HG02943 (cell line): ENCODE measurements around the gene BACH2.

Experiments
- ATAC-seq: cut with Tn5 transposase; IDR thresholded peaks from one replicate; pipeline ENCODE4 v1.9.1; 2021; ENCODE audit warnings: mild to moderate bottlenecking, low read depth, moderate library complexity; ENCODE audit not compliant: unreplicated experiment

The BACH2 gene

GRCh38 chr6:90107371-90107770, 189.3 kb downstream of the BACH2 start:
- no peak for ATAC-seq

- no peak for ATAC-seq
Measured at GRCh38 chr6:90106449-90106848, 190.2 kb downstream of the BACH2 start.

GRCh38 chr6:90105506-90106170, 191.0 kb downstream of the BACH2 start:
- ATAC-seq, result no peak

- peak; percentile 55 for ATAC-seq
Measured at GRCh38 chr6:90103056-90103800, 193.4 kb downstream of the BACH2 start.

- ATAC-seq, result no peak
Measured at GRCh38 chr6:90101403-90101802, 195.2 kb downstream of the BACH2 start.

DNA sequence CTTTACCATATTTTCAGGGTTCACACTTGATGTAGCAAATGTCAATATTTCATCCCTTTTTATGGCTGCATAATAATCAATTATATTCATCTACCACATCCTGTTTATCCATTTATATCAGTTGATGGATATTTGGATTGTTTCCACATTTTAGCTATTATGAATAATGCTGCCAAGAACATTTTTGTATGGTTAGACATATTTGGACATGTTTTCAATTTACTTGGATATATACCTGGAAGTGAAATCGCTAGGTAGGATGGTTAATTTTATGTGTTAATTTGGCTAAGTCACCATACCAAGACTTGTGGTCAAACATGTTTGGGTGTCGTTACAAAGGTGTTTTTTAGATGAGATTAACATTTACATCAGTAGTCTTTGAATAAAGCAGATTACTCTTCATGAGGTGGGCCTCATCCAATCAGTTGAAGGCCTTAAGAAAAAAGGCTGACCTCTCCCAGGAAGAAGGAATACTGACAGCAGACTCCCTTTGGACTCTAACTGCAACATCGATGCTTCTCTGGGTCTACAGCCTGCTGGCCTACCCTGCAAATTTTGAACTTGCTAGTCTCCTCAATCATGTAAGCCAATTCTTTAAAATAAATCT, 196.5 kb downstream of the BACH2 start:
- ATAC-seq, result no peak

DNA sequence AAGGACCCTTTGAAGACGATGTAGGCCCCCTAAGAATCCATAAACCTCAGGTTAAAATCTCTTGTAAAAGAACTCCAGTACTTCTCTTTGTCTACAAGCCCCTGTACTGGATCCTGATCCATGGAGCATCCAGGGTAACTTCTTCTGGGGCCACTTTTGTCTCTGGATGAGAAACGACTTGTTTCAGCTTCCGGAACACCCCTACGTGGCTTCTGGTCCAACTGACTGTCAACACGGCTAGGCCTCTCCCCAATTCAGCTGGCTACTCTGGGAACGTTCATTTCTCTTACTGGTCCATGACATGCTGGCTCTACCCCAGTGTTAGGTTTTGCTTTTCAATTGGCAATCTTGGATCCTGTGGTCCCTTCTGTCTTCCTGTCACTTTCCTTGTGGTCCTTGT, 198.0 kb downstream of the BACH2 start:
- no peak for ATAC-seq

DNA sequence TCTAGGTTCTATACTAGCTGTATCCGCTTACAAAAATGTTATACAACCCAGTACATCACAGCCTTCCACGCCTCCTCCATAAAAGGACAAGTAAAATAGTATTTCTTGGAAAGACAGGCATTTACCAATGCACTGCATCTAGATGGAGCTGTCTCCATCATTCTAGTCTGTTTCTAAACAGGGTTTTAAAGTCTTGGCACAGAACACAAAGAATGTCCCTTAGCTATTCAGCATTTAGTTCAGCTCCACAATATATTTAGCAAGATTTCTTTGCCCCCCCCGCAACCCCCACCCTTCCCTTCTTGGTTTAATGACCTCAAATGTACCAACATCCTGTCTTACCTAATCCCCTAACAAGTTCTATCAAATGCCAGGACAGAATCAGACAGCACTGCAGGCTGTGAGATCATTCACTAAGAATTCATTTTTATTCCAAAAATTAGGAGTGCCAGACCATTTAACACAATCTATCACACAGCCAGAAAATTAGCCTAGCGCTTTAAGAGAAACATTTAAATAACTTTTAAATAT, 198.6 kb downstream of the BACH2 start:
- ATAC-seq, result no peak

DNA sequence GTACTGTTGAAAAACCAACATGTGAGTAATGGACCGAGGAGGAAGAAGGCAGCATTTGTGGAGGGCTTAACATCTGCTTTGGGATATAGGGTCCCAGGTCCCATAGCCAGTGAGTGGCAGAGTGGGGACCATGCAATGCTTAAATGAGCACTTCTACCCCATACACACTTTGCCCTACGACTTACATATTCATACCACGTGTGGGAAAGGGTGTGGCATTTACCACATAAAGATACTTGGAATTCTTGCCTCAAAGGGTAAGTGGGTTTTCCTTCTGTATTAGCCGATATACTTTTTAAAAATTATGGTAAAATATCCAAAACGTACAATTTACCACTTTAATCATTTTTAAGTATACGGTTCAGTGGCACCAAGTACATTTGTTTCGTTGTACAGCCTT, 199.3 kb downstream of the BACH2 start:
- no peak for ATAC-seq

DNA sequence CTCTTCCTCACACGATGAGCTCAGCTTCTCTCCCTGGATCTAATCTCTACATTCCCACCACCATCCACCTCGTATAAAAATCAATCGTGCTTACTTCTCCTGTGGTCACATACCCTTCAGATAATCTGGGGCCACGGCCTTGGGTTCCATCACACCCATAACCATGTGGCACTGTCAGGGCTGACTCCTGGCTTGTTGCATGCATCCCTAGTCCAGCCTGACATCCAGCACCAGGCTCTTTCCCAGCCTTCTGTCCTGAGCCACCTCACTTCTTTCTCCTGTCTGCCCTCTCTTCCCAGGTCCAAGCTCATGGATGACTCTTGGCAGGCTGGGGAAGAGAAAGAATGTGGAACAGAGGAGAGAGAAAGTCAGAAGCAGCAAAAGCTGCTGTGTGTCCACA, 199.8 kb downstream of the BACH2 start:
- no peak for ATAC-seq

GRCh38 chr6:90095788-90096187, 200.9 kb downstream of the BACH2 start:
- no peak for ATAC-seq

DNA sequence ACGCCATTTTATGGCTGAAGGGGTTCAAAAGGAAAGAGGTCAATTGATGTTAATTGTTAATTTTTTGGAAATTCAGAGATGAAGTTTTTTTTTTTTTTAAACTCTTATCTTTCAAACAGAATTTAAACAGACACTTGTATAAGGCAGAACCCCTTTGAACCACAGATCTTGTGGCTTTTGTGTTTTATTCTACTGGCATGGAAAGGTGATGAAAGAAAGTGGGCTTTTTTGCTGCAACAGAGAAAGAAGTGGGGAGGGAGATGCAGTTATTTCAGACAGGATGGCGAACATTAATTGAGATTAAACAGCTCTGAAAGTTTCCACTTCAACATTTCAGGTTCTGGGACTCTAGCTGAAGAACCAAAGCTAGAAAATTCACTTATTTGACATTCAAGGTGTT, 201.5 kb downstream of the BACH2 start:
- no peak for ATAC-seq

- no peak for ATAC-seq
Measured at GRCh38 chr6:90093558-90094073, 203.0 kb downstream of the BACH2 start.

GRCh38 chr6:90090866-90091265, 205.8 kb downstream of the BACH2 start:
- ATAC-seq, result no peak

GRCh38 chr6:90088009-90088408, 208.6 kb downstream of the BACH2 start:
- ATAC-seq, result no peak

DNA sequence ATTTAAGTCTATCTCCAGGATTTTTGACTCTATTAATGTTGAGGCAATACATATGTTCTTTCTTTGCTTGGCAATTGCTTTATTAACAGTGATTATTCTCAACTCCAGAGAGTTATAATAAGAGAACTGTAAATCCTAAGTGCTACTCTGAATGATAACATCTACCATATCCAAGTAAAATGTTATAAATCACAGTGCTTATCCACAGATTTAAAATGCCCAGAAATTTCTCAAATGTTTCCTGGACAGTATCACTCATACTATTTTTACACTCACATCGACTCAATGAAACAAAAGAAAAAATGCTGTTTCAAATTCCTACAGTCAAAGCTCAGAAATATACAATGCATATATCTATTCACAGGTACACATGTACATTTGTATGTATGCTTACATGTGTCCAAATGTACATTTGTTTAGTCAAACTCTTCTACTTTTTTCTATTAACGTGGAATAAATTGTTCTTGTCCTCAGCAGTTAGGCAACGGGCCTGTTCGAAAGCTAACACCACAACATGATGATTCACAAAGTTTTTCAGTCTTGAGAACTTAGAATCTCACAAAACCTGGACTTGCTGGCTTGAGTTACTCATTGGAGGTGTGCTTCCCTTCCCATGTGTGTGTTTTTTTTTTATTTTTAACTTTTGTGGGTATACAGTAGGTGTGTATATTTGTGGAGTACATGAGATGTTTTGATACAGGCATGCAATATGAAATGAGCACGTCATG, 209.4 kb downstream of the BACH2 start:
- ATAC-seq, result no peak

DNA sequence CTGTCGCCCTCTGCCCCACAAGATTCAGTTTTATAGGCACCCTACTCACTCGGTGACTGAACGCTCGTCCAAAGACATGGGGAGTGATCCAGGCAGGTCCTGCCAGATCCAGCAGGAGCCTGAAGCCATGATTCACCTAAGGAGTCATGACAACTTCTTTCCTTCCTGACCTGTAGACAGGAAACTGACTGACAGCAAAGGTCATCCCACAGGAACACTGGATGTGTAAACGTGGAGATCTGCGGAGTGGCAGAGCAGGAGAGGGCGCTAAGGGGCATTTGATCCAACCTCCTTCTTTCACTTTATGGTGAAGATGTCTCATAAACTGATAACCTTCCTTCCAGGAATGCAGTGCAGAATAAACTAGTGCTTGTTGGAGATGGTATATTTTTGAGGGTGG, 210.1 kb downstream of the BACH2 start:
- no peak for ATAC-seq

- ATAC-seq, result no peak
Measured at GRCh38 chr6:90083891-90084290, 212.8 kb downstream of the BACH2 start.

- ATAC-seq, result no peak
Measured at GRCh38 chr6:90082847-90083246, 213.8 kb downstream of the BACH2 start.

DNA sequence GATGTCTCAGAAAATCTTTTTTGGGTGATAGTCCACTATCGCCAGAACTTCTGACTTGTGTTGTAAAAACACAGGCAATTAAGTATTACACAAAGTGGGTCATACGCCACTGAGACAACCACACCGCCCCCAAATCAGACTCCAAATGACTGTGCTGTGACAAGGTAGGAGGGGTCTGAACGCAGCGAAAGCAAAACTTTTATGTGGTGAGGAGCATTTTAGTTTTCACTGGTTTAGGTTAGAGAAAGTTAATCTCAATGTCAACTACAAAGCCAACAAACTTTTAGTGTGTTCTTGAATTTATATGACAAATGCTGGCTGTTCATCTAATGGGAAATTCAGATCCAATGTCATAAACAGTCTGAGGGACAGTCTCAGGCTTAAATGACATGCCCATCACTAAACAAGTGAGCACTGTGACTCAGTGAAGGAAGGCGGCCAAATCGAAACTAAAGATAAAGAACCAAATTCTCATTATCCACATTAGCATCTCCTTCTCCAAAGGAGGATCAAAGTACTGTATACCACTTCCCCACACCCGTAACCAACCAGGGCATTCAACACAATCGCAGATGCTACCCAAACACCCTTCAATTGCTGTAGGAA, 215.7 kb downstream of the BACH2 start:
- ATAC-seq, result peak; percentile 61
